K562 (cell line): ENCODE results near the gene TPCN1. TPM values are rescaled to one million over a fixed set of nuclear protein-coding genes. Genes with fewer than 3 reads are reported as not detected.

ENCODE experiments used
- AFF4 ChIP-seq: sonication (generic); formaldehyde crosslinking; IDR thresholded peaks from 2 replicates; pipeline ENCODE4 v1.8.0; 2023; ENCODE audit warnings: mild to moderate bottlenecking, missing genetic modification reagents
- ATF3 ChIP-seq, 2 experiments: fragments of 450-650 bp in 1 of 2; sonication (generic) in 1 of 2; formaldehyde crosslinking in 1 of 2; IDR thresholded peaks in 1 of 2; conservative IDR thresholded peaks in 1 of 2; 2 replicates each; pipeline versions ENCODE4 v1.6.1 to v1.8.1; 2016 to 2023; ENCODE audit warnings: mild to moderate bottlenecking in 2 of 2, moderate library complexity in 2 of 2, inconsistent platforms in 1 of 2, missing genetic modification reagents in 1 of 2
- BHLHE40 ChIP-seq: IDR thresholded peaks from 2 replicates; pipeline ENCODE4 v1.6.1; 2011; ENCODE audit warnings: low read length, improper control_type of control experiment
- BRF1 ChIP-seq: IDR thresholded peaks from 3 replicates; pipeline ENCODE4 v1.6.1; 2011; ENCODE audit warnings: borderline replicate concordance, mild to moderate bottlenecking; ENCODE audit not compliant: insufficient read length; ENCODE audit errors: extremely low read depth
- GATAD2B ChIP-seq: fragments of 450-650 bp; IDR thresholded peaks from 2 replicates; pipeline ENCODE4 v1.6.1; 2017; ENCODE audit warnings: mild to moderate bottlenecking, borderline replicate concordance
- MAZ ChIP-seq, 2 experiments: fragments of 450-650 bp in 1 of 2; sonication (generic) in 1 of 2; formaldehyde crosslinking; IDR thresholded peaks in 1 of 2; conservative IDR thresholded peaks in 1 of 2; 2 replicates each; pipeline versions ENCODE4 v1.4.0 to v1.5.0; 2020; ENCODE audit warnings: mild to moderate bottlenecking in 1 of 2, missing genetic modification reagents in 1 of 2
- NFRKB ChIP-seq: fragments of 450-650 bp; IDR thresholded peaks from 2 replicates; pipeline ENCODE4 v1.6.1; 2016; ENCODE audit warnings: low read depth
- NR2C1 ChIP-seq, 2 experiments: fragments of 450-650 bp; IDR thresholded peaks; 2 replicates each; pipeline ENCODE4 v1.6.1; 2017; ENCODE audit warnings: mild to moderate bottlenecking in 2 of 2, antibody characterized with exemption in 1 of 2, inconsistent platforms in 1 of 2, missing compliant biosample characterization in 1 of 2, missing genetic modification characterization in 1 of 2
- PATZ1 ChIP-seq: fragments of 250-450 bp; sonication (Bioruptor Pico); IDR thresholded peaks from 2 replicates; pipeline ENCODE4 v1.5.0; 2020; ENCODE audit warnings: mild to moderate bottlenecking, borderline replicate concordance
- PHF20 ChIP-seq: fragments of 450-650 bp; IDR thresholded peaks from 2 replicates; pipeline ENCODE4 v1.6.1; 2018; ENCODE audit not compliant: partially characterized antibody
- POLR2B ChIP-seq: fragments of 450-650 bp; IDR thresholded peaks from 2 replicates; pipeline ENCODE4 v1.6.1; 2018; ENCODE audit warnings: low read depth; ENCODE audit not compliant: partially characterized antibody
- RFX5 ChIP-seq: IDR thresholded peaks from 2 replicates; pipeline ENCODE4 v1.6.1; 2011; ENCODE audit warnings: low read depth, mild to moderate bottlenecking, improper control_type of control experiment, low read length
- SUPT5H ChIP-seq: fragments of 450-650 bp; IDR thresholded peaks from 2 replicates; pipeline ENCODE4 v1.6.1; 2016
- ZBTB5 ChIP-seq: fragments of 450-650 bp; IDR thresholded peaks from 2 replicates; pipeline ENCODE4 v1.6.1; 2017; ENCODE audit warnings: antibody characterized with exemption
- ZNF561 ChIP-seq: fragments of 450-650 bp; formaldehyde crosslinking; conservative IDR thresholded peaks from 2 replicates; pipeline ENCODE4 v1.4.0; 2020; ENCODE audit warnings: mild to moderate bottlenecking, moderate library complexity
- ZNF740 ChIP-seq, 3 experiments: fragments of 200-800 bp in 1 of 3; sonication (Bioruptor generic) in 1 of 3; sonication (generic) in 1 of 3; formaldehyde crosslinking in 1 of 3; IDR thresholded peaks; 2 replicates each; pipeline versions ENCODE4 v1.6.1 to v1.8.0; 2016 to 2022; ENCODE audit warnings: mild to moderate bottlenecking in 2 of 3, missing compliant biosample characterization in 2 of 3, missing genetic modification characterization in 2 of 3, missing genetic modification reagents in 1 of 3
- polyA plus RNA-seq, 8 experiments: library from polyadenylated mRNA; depleted of rRNA in 4 of 8; stranded (reverse) in 5 of 8; unstranded in 3 of 8; fragments of >200 nt; fragmentation: Nextera tagmentation in 2 of 8; fragmentation: Illumina TruSeq in 1 of 8; extraction: Ambion mirVana in 2 of 8; extraction: Trizol in 1 of 8; gene quantifications; 2 replicates each; pipeline versions ENCODE4 v1.2.1 to v1.2.3, GENCODE V29; 2011 to 2014; ENCODE audit warnings: inconsistent platforms in 1 of 8, missing spikeins in 1 of 8
- total RNA-seq, 7 experiments: library from RNA; depleted of rRNA in 6 of 7; stranded (reverse); fragments of >200 nt in 6 of 7; fragmentation: Illumina TruSeq in 2 of 7; extraction: Trizol in 2 of 7; gene quantifications; 2 replicates each; pipeline versions ENCODE4 v1.2.1 to v1.2.3, GENCODE V29; 2011 to 2021; ENCODE audit warnings: low replicate concordance in 1 of 7

TPCN1 gene
- total and polyA plus RNA-seq, 9 of the 15 experiments (the other 6 are each of a cell fraction or from before 2014, with no cell fraction given): 0.80 to 23.8 (median 7.4) TPM

- no peak for TF ChIP-seq AFF4 (CRISPR knock-in tag)
- TF ChIP-seq POLR2B: peak; percentile 30
- TF ChIP-seq MAZ (CRISPR knock-in tag; conservative IDR thresholded peaks at IDR 0.05 in 1 of 2, IDR thresholded peaks at IDR 0.05 in 1 of 2): no peak
- no peak for TF ChIP-seq ATF3 (IDR thresholded peaks at IDR 0.05)
- TF ChIP-seq ATF3 (CRISPR knock-in tag; conservative IDR thresholded peaks at IDR 0.05): no peak
- TF ChIP-seq GATAD2B: no peak
- TF ChIP-seq BHLHE40: no peak
- 0 out of 2 replicates have a peak, but pooled peaks have one; percentile 36 for TF ChIP-seq ZNF740 (CRISPR knock-in tag; IDR thresholded peaks at IDR 0.05)
- TF ChIP-seq ZNF740 (tag; IDR thresholded peaks at IDR 0.05): no peak
- no peak for TF ChIP-seq PATZ1 (CRISPR knock-in tag)
- TF ChIP-seq NR2C1 (IDR thresholded peaks at IDR 0.05): 0 out of 2 replicates have a peak, but pooled peaks have one; percentile 13
- no peak for TF ChIP-seq NR2C1 (tag; IDR thresholded peaks at IDR 0.05)
- peak; percentile 66; the same call in 1 of the 2 replicates for TF ChIP-seq NFRKB
- TF ChIP-seq PHF20: peak; percentile 66
- TF ChIP-seq RFX5: no peak
- no peak for TF ChIP-seq BRF1
- TF ChIP-seq ZBTB5: 0 out of 2 replicates have a peak, but pooled peaks have one; percentile 21
- TF ChIP-seq ZNF561 (CRISPR knock-in tag): no peak
- TF ChIP-seq SUPT5H: 0 out of 2 replicates have a peak, but pooled peaks have one; percentile 30
Measured at GRCh38 chr12:113318046-113318656, 96.9 kb downstream of the TPCN1 start (continued).
